Measurements from ENCODE around the gene DDX17. TPM values are rescaled to one million over a fixed set of nuclear protein-coding genes. Genes with fewer than 3 reads are reported as not detected.
A peak's percentile ranks its signal among the peaks of the same experiment; 100 is the strongest.

Gene DDX17
- total and polyA plus RNA-seq, 2 of the 4 experiments (the other 2 are of a cell fraction) = 240 to 371 TPM

- WGBS, 2 experiments (ENCODE audit: extremely low coverage in 2 of 2, insufficient read length in 1 of 2) = no CpG with 5 or more reads among the region's 6 CpGs
- H2BK5ac ChIP-seq (ENCODE audit: low read depth, low read length, poor library complexity, severe bottlenecking) = no peak overlapping the region
- ATAC-seq (ENCODE audit: low read depth) = no peak
Observed at GRCh38 chr22:38482662-38483308, 23.3 kb downstream of the DDX17 start.

More at GRCh38 chr22:38482662-38483308, 23.3 kb downstream of the DDX17 start:
- Histone ChIP-seq H4K20me1 (ENCODE audit: insufficient read depth, low read length) (peaks cover 74% of the 10 kb centered on the region), H2BK120ac (ENCODE audit: low read depth, low read length) (no peak overlapping the region), H3K9me1 (ENCODE audit: insufficient read depth, low read length) (peaks cover 18% of the 10 kb centered on the region), H4K8ac (ENCODE audit: low read depth in 2 of 2, low read length in 2 of 2) (no peak overlapping the region), H3K4me2 (ENCODE audit: low read depth, low read length) (no peak overlapping the region), H2AK5ac (ENCODE audit: low read depth, low read length) (no peak overlapping the region), H2BK20ac (ENCODE audit: low read depth, low read length) (no peak overlapping the region), H2AK9ac (replicated peaks; ENCODE audit: low read depth, low read length, poor library complexity) (no peak overlapping the region), H3K27me3 (ENCODE audit: control insufficient read depth, insufficient read depth, low read length) (no peaks in the 10 kb centered on the region), H3K9ac (ENCODE audit: low read depth, low read length) (no peak overlapping the region), H3K23ac (ENCODE audit: low read depth, low read length) (no peak overlapping the region), H3K79me1 (ENCODE audit: low read depth in 1 of 2, low read length in 2 of 2) (peaks cover 34 to 66% of the 10 kb centered on the region in 2 experiments), H3K14ac (replicated peaks; ENCODE audit: low read depth, low read length) (no peak overlapping the region), H3K9me3 (ENCODE audit: control insufficient read depth, insufficient read depth, low read length) (no peaks in the 10 kb centered on the region), H3K27ac (ENCODE audit: insufficient read depth, low read length) (no peak overlapping the region), H3K36me3 (ENCODE audit: control insufficient read depth, insufficient read depth, low read length) (peaks cover 59% of the 10 kb centered on the region), H4K5ac (ENCODE audit: low read depth, low read length) (no peak overlapping the region), H3K4me1 (ENCODE audit: control insufficient read depth, insufficient read depth, low read length) (peaks cover 16% of the 10 kb centered on the region), H3K4ac (ENCODE audit: low read depth, low read length) (no peak overlapping the region), H3K4me3 (ENCODE audit: insufficient read depth, low read depth, low read length) (no peak overlapping the region), H3K18ac (ENCODE audit: low read depth, low read length) (no peak overlapping the region), H2AFZ (replicated peaks; ENCODE audit: low read length, poor library complexity) (no peak overlapping the region), H4K91ac (ENCODE audit: insufficient read depth, low read depth, low read length) (no peak overlapping the region), H2BK15ac (ENCODE audit: low read depth, low read length) (no peak overlapping the region), H3K56ac (ENCODE audit: extremely low read depth, insufficient read depth, low read length) (no peak overlapping the region)
- in situ Hi-C loops (cut with MboI; ENCODE audit: low sequenced_read_pairs) = no loop called here
- DNase-seq = no peak
- ChIA-PET POLR2A (ENCODE audit: unreplicated experiment) (no interaction called here), CTCF (no interaction called here)
- TF ChIP-seq NFE2L2 (IDR thresholded peaks at IDR 0.05; ENCODE audit: low read depth, low read length) (no peak), POLR2A (IDR thresholded peaks at IDR 0.05; ENCODE audit: low read depth, low read length) (peak; percentile 35; the same call in 1 of the 2 replicates)
- dilution Hi-C loops (cut with HindIII; ENCODE audit: low sequenced_read_pairs, unreplicated experiment) = no loop called here
- intact Hi-C loops (cut with micrococcal nuclease) = no loop called here
- BruUV-seq (replicated peaks) = TSS peak; percentile 99
